ENCODE measurements around the gene ASAP3. TPM values are rescaled to one million over a fixed set of nuclear protein-coding genes. Genes with fewer than 3 reads are reported as not detected.
A peak's percentile ranks its signal among the peaks of the same experiment; 100 is the strongest.
"Not testable (repeated sequence)": the region's sequence is repeated elsewhere in the genome, so short reads cannot be mapped to it uniquely, and the experiment has no call there.

Gene ASAP3
- total RNA-seq, 2 donors from 2014 or later = 33.9 to 47.1 TPM

GRCh38 chr1:23387494-23387893 is 96.5 kb downstream of the ASAP3 start:
- intact Hi-C loops (cut with DNase I, micrococcal nuclease) = no loop called here
- DNase-seq (no peak), ATAC-seq (no peak)

DNA sequence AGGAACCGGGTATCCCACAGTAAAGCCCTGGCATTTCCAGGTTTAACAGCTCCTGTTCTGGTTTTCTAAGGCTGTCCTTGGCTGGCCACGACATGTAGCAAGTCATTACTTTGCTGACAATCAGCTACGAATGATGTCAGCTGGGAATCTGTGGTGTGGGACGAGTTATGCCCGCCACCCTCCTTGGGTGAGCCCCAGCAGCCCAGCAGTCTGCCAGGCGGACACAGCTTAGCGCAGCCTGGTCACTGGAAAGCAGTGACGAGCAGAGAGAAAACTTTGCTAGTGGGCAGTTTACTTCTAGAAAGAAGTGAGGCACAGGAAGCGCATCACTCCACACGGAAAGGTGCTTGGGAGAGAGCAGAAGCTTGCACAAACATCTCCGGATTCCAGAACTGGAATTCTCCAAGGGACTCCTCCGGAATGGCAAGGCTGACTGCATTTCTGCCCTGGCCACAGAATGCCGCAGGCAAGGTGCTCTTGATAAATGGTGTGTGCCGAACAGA is 98.8 kb downstream of the ASAP3 start:
- DNase-seq (no peak), ATAC-seq (no peak)
- intact Hi-C loops (cut with DNase I, micrococcal nuclease) = no loop called here

GRCh38 chr1:23384312-23385058 is 99.5 kb downstream of the ASAP3 start:
- ATAC-seq (peak; percentile 81), DNase-seq (no peak)
- intact Hi-C loops (cut with DNase I, micrococcal nuclease) = no loop called here

GRCh38 chr1:23383577-23384311 is 100.2 kb downstream of the ASAP3 start:
- DNase-seq = no peak
- ATAC-seq = no peak

GRCh38 chr1:23381233-23381885 is 102.6 kb downstream of the ASAP3 start:
- intact Hi-C loops (cut with DNase I, micrococcal nuclease) = no loop called here
- no peak for ATAC-seq
- no peak for DNase-seq

More at GRCh38 chr1:23383577-23384311, 100.2 kb downstream of the ASAP3 start:
- intact Hi-C loops (cut with DNase I, micrococcal nuclease) = no loop called here

DNA sequence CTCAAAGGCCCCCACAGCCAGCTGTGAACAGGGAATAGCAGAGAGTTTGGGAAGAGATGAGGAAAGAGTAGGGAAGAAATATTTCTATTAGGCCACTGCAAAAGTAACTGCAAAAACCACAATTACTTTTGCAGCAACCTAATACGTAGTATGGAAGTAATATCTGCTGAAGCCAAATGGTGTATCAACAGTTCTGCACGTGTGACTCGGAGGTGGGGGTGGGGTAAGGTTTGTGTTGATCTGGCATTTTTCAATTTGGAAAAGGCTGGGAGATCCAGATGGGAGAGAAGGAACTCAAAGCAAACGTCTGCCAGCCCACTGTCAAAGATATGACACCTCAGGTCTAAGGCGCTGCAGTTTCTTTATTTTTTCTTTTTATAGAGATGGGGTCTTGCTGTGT is 103.3 kb downstream of the ASAP3 start:
- ATAC-seq (no peak), DNase-seq (no peak)
- intact Hi-C loops (cut with DNase I, micrococcal nuclease) = no loop called here

DNA sequence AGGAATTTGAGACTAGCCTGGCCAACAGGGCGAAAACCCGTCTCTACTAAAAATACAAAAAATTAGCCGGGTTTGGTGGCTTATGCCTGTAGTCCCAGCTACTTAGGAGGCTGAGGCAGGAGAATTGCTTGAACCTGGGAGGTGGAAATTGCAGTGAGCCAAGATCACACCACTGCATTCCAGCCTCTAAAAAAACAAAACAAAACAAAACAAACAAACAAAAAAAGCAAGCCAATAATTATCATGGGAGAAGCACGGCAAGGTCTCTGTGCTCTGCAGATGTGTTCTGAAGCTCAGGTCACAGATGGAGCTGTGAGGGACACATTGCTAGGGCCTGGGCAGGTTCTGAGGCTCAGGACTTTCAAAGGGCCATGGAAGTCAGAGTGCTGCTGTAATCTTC is 103.7 kb downstream of the ASAP3 start:
- intact Hi-C loops (cut with DNase I, micrococcal nuclease); ATAC-seq; DNase-seq: not testable (repeated sequence)

Other genes starting within 250 kb of the ASAP3 start
- gene HNRNPR, start 139.9 kb downstream of the ASAP3 start, total RNA-seq = 100 to 1,000 TPM in 1 of 2 donors, 10 to 100 TPM in 1; 78.8 to 107 TPM
- gene ZNF436, start 114.3 kb downstream of the ASAP3 start, total RNA-seq = 10 to 100 TPM in 1 of 2 donors, 1 to 10 TPM in 1; 9.7 to 13.0 TPM
- 100 to 1,000 TPM; 147 to 186 TPM for gene TCEA3, start 59.4 kb downstream of the ASAP3 start, total RNA-seq
- 10 to 100 TPM; 10.9 to 12.1 TPM for gene E2F2, start 47.1 kb upstream of the ASAP3 start, total RNA-seq
- 100 to 1,000 TPM; 131 to 223 TPM for gene ID3, start 75.3 kb upstream of the ASAP3 start, total RNA-seq
- 100 to 1,000 TPM; 818 to 848 TPM for gene RPL11, start 207.6 kb upstream of the ASAP3 start, total RNA-seq